ENCODE measurements around the gene PRADC1. TPM values are rescaled to one million over a fixed set of nuclear protein-coding genes. Genes with fewer than 3 reads are reported as not detected.

PRADC1 gene
- total and polyA plus RNA-seq, 2 donors (not counting 3 experiments of a cell fraction or from before 2014, with no cell fraction given) = 19.6 to 32.7 TPM

DNA sequence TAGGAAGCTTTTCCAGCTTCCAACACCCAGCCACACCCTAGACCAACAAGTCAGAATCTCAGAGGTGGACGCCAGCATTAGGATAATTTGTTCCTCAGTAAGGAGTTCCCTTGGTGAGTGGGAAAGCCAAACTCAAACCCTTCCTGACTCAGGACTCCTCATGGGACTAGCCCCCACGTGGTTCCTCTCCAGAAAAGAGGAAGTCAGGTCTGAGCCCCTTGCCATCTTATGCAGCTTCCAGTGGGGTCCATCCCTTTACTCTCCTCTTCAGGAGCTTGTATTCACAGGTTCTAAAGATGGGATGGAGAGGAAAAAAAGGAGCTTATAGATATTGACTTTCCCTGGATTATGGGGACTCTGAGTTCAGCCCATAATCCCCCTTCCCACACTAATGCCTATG is 45.5 kb downstream of the PRADC1 start:
- Histone ChIP-seq H3K36me3 (ENCODE audit: control insufficient read depth in 2 of 2, extremely low read depth in 1 of 2, insufficient read depth in 2 of 2, low read length in 2 of 2) (no peaks in the 10 kb centered on the region), H3K9me1 (replicated peaks; ENCODE audit: control insufficient read depth, extremely low read depth, insufficient read depth, low read length) (no peaks in the 10 kb centered on the region), H3K9me3 (replicated peaks; ENCODE audit: control insufficient read depth, insufficient read depth, low read length) (no peaks in the 10 kb centered on the region), H3K4me1 (ENCODE audit: control insufficient read depth, extremely low read depth, insufficient read depth, low read length) (no peaks in the 10 kb centered on the region), H3K4me2 (ENCODE audit: insufficient read depth, low read length) (no peak overlapping the region), H3K9ac (replicated peaks; ENCODE audit: extremely low read depth, insufficient read depth, low read length) (no peak overlapping the region), H3K27me3 (ENCODE audit: control insufficient read depth in 2 of 2, insufficient read depth in 2 of 2, low read length in 2 of 2) (peaks cover 25 to 35% of the 10 kb centered on the region in 2 experiments), H3K4me3 (replicated peaks in 1 of 3; ENCODE audit: insufficient read depth in 1 of 3, low read depth in 1 of 3, low read length in 3 of 3) (no peak overlapping the region), H3K79me2 (ENCODE audit: control insufficient read depth, insufficient read depth, low read length) (no peaks in the 10 kb centered on the region), H2AFZ (ENCODE audit: low read depth, low read length) (no peak overlapping the region), H4K20me1 (replicated peaks; ENCODE audit: control insufficient read depth, extremely low read depth, insufficient read depth, low read length) (no peaks in the 10 kb centered on the region), H3K27ac (ENCODE audit: insufficient read depth, low read depth, low read length) (no peak overlapping the region)
- ChIA-PET POLR2A (no interaction called here), CTCF (interaction anchor here (0.7 to 2.0 kb wide), 4 partner anchors 10 to 294 kb away, joined by 3 to 11 read pairs (median 4); no protein-coding TSS in a partner anchor)
- FAIRE-seq (no peak), DNase-seq (ENCODE audit: low read depth, low spot score) (no peak)
- dilution Hi-C loops (cut with MboI; ENCODE audit: extremely low pct_ligation_motif_present, low sequenced_read_pairs) = no loop called here
- no TSS peak for BruUV-seq (replicated peaks)
- no peak for TF ChIP-seq EZH2 (IDR thresholded peaks at IDR 0.05; ENCODE audit: borderline replicate concordance, low read depth, low read length, severe bottlenecking)
- no peak for TF ChIP-seq POLR2A (IDR thresholded peaks at IDR 0.05; ENCODE audit: low read depth, low read length)
- TF ChIP-seq POLR2AphosphoS5 (IDR thresholded peaks at IDR 0.05; ENCODE audit: insufficient read depth, low read depth, low read length) = no peak
- TF ChIP-seq, protein P1, sequence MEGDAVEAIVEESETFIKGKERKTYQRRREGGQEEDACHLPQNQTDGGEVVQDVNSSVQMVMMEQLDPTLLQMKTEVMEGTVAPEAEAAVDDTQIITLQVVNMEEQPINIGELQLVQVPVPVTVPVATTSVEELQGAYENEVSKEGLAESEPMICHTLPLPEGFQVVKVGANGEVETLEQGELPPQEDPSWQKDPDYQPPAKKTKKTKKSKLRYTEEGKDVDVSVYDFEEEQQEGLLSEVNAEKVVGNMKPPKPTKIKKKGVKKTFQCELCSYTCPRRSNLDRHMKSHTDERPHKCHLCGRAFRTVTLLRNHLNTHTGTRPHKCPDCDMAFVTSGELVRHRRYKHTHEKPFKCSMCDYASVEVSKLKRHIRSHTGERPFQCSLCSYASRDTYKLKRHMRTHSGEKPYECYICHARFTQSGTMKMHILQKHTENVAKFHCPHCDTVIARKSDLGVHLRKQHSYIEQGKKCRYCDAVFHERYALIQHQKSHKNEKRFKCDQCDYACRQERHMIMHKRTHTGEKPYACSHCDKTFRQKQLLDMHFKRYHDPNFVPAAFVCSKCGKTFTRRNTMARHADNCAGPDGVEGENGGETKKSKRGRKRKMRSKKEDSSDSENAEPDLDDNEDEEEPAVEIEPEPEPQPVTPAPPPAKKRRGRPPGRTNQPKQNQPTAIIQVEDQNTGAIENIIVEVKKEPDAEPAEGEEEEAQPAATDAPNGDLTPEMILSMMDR (IDR thresholded peaks at IDR 0.05; ENCODE audit: extremely low read depth in 1 of 2, insufficient read depth in 1 of 2, low read depth in 1 of 2, low read length in 2 of 2) = no peak
- TF ChIP-seq MYC (IDR thresholded peaks at IDR 0.05; ENCODE audit: low read depth, low read length) = no peak
- TF ChIP-seq, protein P2, sequence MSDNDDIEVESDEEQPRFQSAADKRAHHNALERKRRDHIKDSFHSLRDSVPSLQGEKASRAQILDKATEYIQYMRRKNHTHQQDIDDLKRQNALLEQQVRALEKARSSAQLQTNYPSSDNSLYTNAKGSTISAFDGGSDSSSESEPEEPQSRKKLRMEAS (IDR thresholded peaks at IDR 0.05; ENCODE audit: insufficient read depth, insufficient read length) = no peak
- TF ChIP-seq FOS (IDR thresholded peaks at IDR 0.05; ENCODE audit: borderline replicate concordance, insufficient read depth, low read length) = no peak
- no peak for TF ChIP-seq JUN (IDR thresholded peaks at IDR 0.05; ENCODE audit: borderline replicate concordance, insufficient read depth, insufficient read length, low read depth)
- no peak for TF ChIP-seq GATA2 (IDR thresholded peaks at IDR 0.05; ENCODE audit: insufficient read depth, insufficient read length, low read depth, low read length)
- intact Hi-C loops (cut with micrococcal nuclease) = no loop called here
